T-helper 9 cell (primary cell): ENCODE results near the gene USH2A.

ENCODE experiments used
- DNase-seq: peaks from one replicate; pipeline ENCODE4 v3.0.0-alpha.2; 2020

USH2A gene

GRCh38 chr1:215669806-215670491 is 753.3 kb downstream of the USH2A start:
- DNase-seq: no peak

GRCh38 chr1:215667761-215668160 is 755.5 kb downstream of the USH2A start:
- DNase-seq: no peak

DNA sequence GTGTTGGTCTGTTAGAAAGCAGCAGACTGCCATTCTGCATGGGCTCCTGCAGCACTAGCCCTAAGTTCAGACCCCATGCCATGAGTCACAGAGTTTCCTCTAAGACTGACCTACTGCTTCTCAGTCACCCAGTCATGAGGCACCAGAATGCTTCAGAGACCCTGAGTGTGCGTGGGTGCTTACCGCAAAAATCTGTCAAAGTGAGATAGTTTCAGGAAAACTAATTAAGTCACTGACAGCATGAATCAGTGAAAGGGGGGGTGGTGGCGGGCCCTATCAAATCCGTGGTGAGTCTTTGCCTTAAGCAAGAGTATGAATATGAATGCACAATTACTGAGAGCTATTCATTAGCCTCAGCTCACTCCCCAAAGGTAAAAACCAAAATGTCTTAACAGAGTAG is 758.0 kb downstream of the USH2A start:
- DNase-seq: no peak

GRCh38 chr1:215661033-215661432 is 762.2 kb downstream of the USH2A start:
- no peak for DNase-seq

DNA sequence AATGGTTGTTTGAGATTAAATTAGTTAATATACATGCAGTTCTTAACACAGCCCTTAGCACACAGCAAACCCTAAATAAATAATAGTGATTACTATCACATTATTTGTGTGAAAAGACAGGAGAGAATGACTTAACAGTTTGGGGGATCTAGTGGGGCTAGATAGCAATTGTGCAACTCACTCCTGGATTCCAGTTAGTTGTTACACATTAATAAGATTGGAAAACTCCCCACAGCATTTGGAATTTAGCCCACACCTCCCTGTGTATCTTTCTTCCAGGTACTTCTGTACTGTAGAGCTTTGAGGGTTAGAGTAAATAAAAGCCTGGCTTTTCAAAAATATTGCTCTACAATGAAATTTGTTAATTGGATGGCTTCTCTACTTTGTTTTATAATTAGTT is 763.0 kb downstream of the USH2A start:
- no peak for DNase-seq

DNA sequence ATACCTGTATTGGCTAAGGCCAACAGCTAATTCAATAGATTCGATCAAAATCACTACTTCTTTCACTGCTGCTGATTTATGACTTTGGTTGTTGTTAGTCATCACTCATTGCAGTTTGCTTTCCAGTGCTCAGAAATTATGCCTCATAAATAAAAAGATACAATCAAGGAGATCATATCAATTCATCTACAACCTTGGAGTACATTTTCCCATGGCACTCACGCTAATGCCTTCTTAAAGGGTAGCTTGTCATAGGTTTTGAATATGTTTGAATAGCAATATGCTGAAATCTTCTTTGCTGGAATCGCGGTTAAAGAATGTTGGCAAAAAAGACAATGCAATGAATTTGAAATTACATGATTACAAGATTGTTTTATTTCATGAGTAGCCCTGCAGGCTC is 766.2 kb downstream of the USH2A start:
- DNase-seq: no peak

DNA sequence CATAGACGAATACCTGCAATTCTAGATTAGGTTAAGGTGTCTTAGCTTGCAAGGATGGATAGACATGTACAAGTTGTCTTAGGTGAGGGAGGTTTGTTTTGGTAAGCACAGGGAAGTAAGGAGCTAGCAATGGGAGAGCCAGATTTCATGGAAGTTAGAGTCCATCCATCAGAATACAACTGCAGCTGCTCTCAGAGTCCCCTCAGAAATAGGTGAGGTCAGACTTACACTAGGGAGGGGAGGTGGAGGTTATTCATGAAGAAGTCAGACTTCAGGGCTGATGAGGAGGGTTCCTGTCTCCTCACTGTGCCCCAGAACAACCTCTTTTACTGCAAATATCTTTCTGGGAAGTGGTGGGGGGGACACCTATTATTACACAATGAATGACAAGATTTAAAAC is 770.9 kb downstream of the USH2A start:
- no peak for DNase-seq

- no peak for DNase-seq
Measured at GRCh38 chr1:215651867-215652266, 771.4 kb downstream of the USH2A start.

DNA sequence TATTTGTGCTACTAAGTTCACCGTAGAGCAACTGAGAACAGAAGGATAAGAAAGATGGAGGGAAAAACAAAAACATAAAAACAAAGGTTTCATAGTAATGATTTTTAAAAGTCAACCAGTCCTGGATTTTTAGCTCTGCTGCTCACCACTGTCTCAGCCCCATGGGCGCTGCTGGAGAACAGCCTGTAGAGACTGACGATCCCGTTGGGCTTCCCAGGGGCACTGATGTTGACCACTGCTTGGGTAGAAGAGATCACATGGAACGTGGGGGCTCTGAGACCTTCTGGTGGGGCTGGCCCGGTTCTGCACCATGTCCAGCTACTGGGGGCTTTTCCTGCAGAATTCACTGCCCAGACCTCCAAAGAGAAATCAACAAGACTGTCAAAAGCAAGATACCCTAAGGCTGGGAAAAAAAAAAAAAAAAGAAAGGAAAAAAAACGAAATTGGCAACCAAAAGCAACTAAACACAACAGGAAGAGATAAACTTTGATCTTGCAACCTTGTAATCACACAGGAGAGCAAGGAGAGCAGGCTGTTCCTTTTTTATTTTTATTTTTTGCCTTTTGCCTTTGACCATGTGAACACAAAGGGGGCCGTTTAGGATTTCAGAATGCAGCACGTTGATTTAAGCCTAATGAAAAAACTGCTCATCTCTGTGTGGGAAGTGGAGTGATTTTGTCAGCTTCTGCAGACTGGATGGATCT is 772.6 kb downstream of the USH2A start:
- DNase-seq: no peak

GRCh38 chr1:215648957-215649356 is 774.3 kb downstream of the USH2A start:
- no peak for DNase-seq

GRCh38 chr1:215647738-215648137 is 775.5 kb downstream of the USH2A start:
- no peak for DNase-seq

- no peak for DNase-seq
Measured at GRCh38 chr1:215645861-215646260, 777.4 kb downstream of the USH2A start.

DNA sequence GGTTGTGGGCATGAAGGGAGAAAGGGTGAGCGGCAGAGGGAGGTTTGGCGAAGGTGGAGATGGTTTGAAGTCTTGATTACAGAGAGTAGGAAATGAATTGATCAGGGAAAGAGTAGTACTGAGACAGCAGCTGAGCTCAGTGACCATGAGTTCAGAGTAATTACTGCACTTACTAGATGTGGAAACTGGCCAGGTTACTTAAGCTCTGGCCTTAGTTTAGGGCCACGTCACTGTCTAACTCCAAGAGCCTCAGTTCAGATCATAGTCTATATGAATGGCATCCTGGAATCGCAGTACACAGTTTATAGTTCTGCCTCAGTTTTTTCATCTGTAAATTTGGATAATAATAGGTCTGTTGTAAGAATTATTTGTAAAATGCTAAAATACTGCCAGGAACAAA is 778.1 kb downstream of the USH2A start:
- no peak for DNase-seq

GRCh38 chr1:215643592-215644321 is 779.5 kb downstream of the USH2A start:
- no peak for DNase-seq

- no peak for DNase-seq
Measured at GRCh38 chr1:215640429-215641148, 782.7 kb downstream of the USH2A start.

- DNase-seq: no peak
Measured at GRCh38 chr1:215637041-215637573, 786.1 kb downstream of the USH2A start.

GRCh38 chr1:215636258-215636965 is 786.8 kb downstream of the USH2A start:
- no peak for DNase-seq

GRCh38 chr1:215635827-215636226 is 787.4 kb downstream of the USH2A start:
- DNase-seq: no peak

GRCh38 chr1:215631489-215631888 is 791.8 kb downstream of the USH2A start:
- DNase-seq: no peak

DNA sequence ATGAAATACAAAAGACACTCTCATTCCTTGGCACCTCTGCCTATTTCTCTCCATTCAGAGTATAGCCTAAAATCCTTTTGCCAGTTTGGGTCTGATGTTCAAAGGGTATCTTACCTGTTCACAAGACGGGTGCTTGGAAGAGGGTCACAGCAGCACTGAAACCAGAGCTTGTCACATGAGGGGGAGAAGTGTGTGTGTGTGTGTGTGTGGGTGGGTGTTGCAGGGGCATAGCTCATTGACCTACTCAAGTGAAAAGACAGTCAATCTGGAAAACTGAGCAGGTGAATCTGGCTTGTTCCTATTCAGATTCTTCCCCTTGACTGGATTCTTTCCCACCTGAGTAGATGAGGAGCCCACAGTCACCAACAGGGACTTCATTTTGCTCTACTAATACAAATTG is 792.2 kb downstream of the USH2A start:
- DNase-seq: no peak

DNA sequence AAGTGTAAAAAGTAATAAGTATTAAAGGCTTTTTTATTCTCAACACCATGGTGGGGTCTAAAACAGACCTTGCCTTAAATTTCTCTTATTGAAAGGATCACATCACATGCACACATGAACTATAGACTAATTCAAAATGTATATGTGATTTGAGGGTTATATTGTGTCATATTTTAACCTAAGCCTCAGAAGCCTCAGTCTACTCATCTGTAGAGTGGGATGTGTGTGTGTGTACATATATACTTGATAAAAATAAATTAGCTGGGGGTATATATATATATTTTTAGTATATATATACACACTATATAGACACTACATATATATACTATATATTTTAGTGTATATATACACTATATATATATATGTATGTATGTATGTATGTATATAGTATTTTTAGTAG is 797.3 kb downstream of the USH2A start:
- DNase-seq: no peak

DNA sequence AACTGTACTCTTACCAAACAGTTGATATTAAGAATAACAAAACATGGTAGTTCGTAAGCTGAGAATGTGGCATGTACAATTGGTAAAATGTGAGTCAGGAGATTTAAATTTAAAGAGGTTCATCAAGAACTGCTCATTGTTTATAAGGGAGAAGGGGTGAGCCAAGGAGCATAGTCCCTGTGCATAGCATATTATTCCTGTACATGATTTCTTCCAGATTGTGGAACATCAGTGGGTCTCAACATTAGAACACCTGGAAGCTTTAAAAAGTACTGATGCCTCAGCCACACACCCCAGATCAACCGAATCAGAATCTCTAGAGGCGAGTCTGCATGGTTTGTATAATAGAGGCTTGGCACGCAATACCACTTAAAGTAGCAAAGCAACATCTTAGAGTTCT is 800.1 kb downstream of the USH2A start:
- DNase-seq: no peak
